SK-N-SH treated with all-trans-retinoic acid at 6 μM for 48 hours (cell line): Measurements from ENCODE around the gene AOC3.

Experiments
- ATAC-seq: fragments of 200-7000 bp; cut with Tn5 transposase; 3 replicates; pipeline ENCODE4 v1.9.1; 2020; ENCODE audit warnings: mild to moderate bottlenecking, moderate library complexity
- ARNTL ChIP-seq: fragments of 450-650 bp; formaldehyde crosslinking; IDR thresholded peaks from 2 replicates; pipeline ENCODE4 v1.5.0; 2020; ENCODE audit warnings: low read depth, mild to moderate bottlenecking, moderate library complexity, borderline replicate concordance
- BACH2 ChIP-seq: fragments of 250-450 bp; sonication (Bioruptor Pico); IDR thresholded peaks from 2 replicates; pipeline ENCODE4 v1.9.0; 2021; ENCODE audit warnings: mild to moderate bottlenecking, borderline replicate concordance
- CREB5 ChIP-seq: fragments of 250-450 bp; sonication (Bioruptor Pico); IDR thresholded peaks from 2 replicates; pipeline ENCODE4 v1.5.1; 2020; ENCODE audit warnings: low read depth, mild to moderate bottlenecking, moderate library complexity
- CSDC2 ChIP-seq: fragments of 250-450 bp; sonication (Bioruptor Pico); IDR thresholded peaks from 2 replicates; pipeline ENCODE4 v1.5.0; 2020; ENCODE audit warnings: mild to moderate bottlenecking, moderate library complexity
- CSRNP3 ChIP-seq: fragments of 250-450 bp; sonication (Bioruptor Pico); IDR thresholded peaks from 2 replicates; pipeline ENCODE4 v1.5.1; 2021; ENCODE audit warnings: mild to moderate bottlenecking, moderate library complexity
- ESRRG ChIP-seq: fragments of 250-450 bp; sonication (Bioruptor Pico); IDR thresholded peaks from 2 replicates; pipeline ENCODE4 v1.6.1; 2021; ENCODE audit warnings: mild to moderate bottlenecking
- GLIS3 ChIP-seq: fragments of 250-450 bp; sonication (Bioruptor Pico); IDR thresholded peaks from 2 replicates; pipeline ENCODE4 v1.5.0; 2020; ENCODE audit warnings: mild to moderate bottlenecking, moderate library complexity
- ISL1 ChIP-seq: fragments of 250-450 bp; sonication (Bioruptor Pico); IDR thresholded peaks from 2 replicates; pipeline ENCODE4 v2.1.2; 2022; ENCODE audit warnings: mild to moderate bottlenecking, moderate library complexity
- OSR1 ChIP-seq: fragments of 250-450 bp; sonication (Bioruptor Pico); IDR thresholded peaks from 2 replicates; pipeline ENCODE4 v1.8.0; 2022; ENCODE audit warnings: moderate library complexity, mild to moderate bottlenecking, inconsistent platforms
- PATZ1 ChIP-seq: fragments of 250-450 bp; sonication (Bioruptor Pico); IDR thresholded peaks from 2 replicates; pipeline ENCODE4 v1.8.0; 2020; ENCODE audit warnings: mild to moderate bottlenecking, moderate library complexity, borderline replicate concordance
- POU6F1 ChIP-seq: fragments of 250-450 bp; sonication (Bioruptor Pico); IDR thresholded peaks from 2 replicates; pipeline ENCODE4 v1.8.0; 2021; ENCODE audit warnings: low read depth, mild to moderate bottlenecking, moderate library complexity, borderline replicate concordance
- PPARA ChIP-seq: fragments of 250-450 bp; sonication (Bioruptor Pico); IDR thresholded peaks from 2 replicates; pipeline ENCODE4 v1.5.0; 2020; ENCODE audit warnings: mild to moderate bottlenecking, borderline replicate concordance
- RARB ChIP-seq: fragments of 250-450 bp; sonication (Bioruptor Pico); IDR thresholded peaks from 2 replicates; pipeline ENCODE4 v1.8.0; 2021; ENCODE audit warnings: mild to moderate bottlenecking, moderate library complexity
- SNAI2 ChIP-seq: fragments of 250-450 bp; sonication (Bioruptor Pico); IDR thresholded peaks from 2 replicates; pipeline ENCODE4 v1.5.0; 2020; ENCODE audit warnings: mild to moderate bottlenecking, moderate library complexity
- TCF4 ChIP-seq: fragments of 250-450 bp; sonication (Bioruptor Pico); IDR thresholded peaks from 2 replicates; pipeline ENCODE4 v1.8.0; 2021; ENCODE audit warnings: mild to moderate bottlenecking, moderate library complexity, borderline replicate concordance
- TOX ChIP-seq: fragments of 250-450 bp; sonication (Bioruptor Pico); IDR thresholded peaks from 2 replicates; pipeline ENCODE4 v1.8.0; 2021; ENCODE audit warnings: mild to moderate bottlenecking, moderate library complexity, borderline replicate concordance
- TSHZ2 ChIP-seq: fragments of 250-450 bp; sonication (Bioruptor Pico); IDR thresholded peaks from 2 replicates; pipeline ENCODE4 v1.5.0; 2020; ENCODE audit warnings: mild to moderate bottlenecking, moderate library complexity
- ZC3H10 ChIP-seq: fragments of 250-450 bp; sonication (Bioruptor Pico); IDR thresholded peaks from 2 replicates; pipeline ENCODE4 v1.5.1; 2021; ENCODE audit warnings: mild to moderate bottlenecking, moderate library complexity
- ZFP3 ChIP-seq: fragments of 250-450 bp; sonication (Bioruptor Pico); IDR thresholded peaks from 2 replicates; pipeline ENCODE4 v1.5.0; 2020; ENCODE audit warnings: mild to moderate bottlenecking, moderate library complexity
- ZFP30 ChIP-seq: fragments of 450-650 bp; formaldehyde crosslinking; IDR thresholded peaks from 2 replicates; pipeline ENCODE4 v1.5.0; 2022; ENCODE audit warnings: mild to moderate bottlenecking, moderate library complexity
- ZNF565 ChIP-seq: fragments of 450-650 bp; formaldehyde crosslinking; conservative IDR thresholded peaks from 2 replicates; pipeline ENCODE4 v1.5.0; 2020; ENCODE audit warnings: low read depth, mild to moderate bottlenecking, moderate library complexity
- ZNF8 ChIP-seq: fragments of 450-650 bp; formaldehyde crosslinking; IDR thresholded peaks from 2 replicates; pipeline ENCODE4 v1.5.0; 2020; ENCODE audit warnings: mild to moderate bottlenecking, moderate library complexity

The AOC3 gene

GRCh38 chr17:42830971-42831370, 20.0 kb upstream of the AOC3 start:
- TF ChIP-seq POU6F1 (CRISPR knock-in tag), result no peak
- TF ChIP-seq PPARA (CRISPR knock-in tag), result no peak
- no peak for TF ChIP-seq SNAI2 (CRISPR knock-in tag)
- TF ChIP-seq ZFP3 (CRISPR knock-in tag), result no peak
- no peak for TF ChIP-seq TCF4 (CRISPR knock-in tag)
- no peak for TF ChIP-seq ZFP30 (CRISPR knock-in tag)
- no peak for TF ChIP-seq ZNF8 (CRISPR knock-in tag)
- no peak for TF ChIP-seq ZNF565 (CRISPR knock-in tag)
- TF ChIP-seq GLIS3 (CRISPR knock-in tag), result no peak
- no peak for TF ChIP-seq RARB
- TF ChIP-seq TSHZ2 (CRISPR knock-in tag), result no peak
- no peak for TF ChIP-seq ZC3H10
- TF ChIP-seq ARNTL, result no peak
- no peak for ATAC-seq

- ATAC-seq, result peak; percentile 48
- TF ChIP-seq ESRRG (CRISPR knock-in tag) (no peak), CSRNP3 (CRISPR knock-in tag) (no peak), SNAI2 (CRISPR knock-in tag) (no peak), ARNTL (no peak), GLIS3 (CRISPR knock-in tag) (no peak), OSR1 (CRISPR knock-in tag) (no peak), RARB (no peak), TSHZ2 (CRISPR knock-in tag) (no peak), ZNF8 (CRISPR knock-in tag) (no peak), BACH2 (CRISPR knock-in tag) (no peak), TCF4 (CRISPR knock-in tag) (no peak), ZC3H10 (no peak), ZFP3 (CRISPR knock-in tag) (no peak), ISL1 (CRISPR knock-in tag) (no peak), PATZ1 (CRISPR knock-in tag) (no peak), PPARA (CRISPR knock-in tag) (no peak), CSDC2 (no peak), CREB5 (CRISPR knock-in tag) (no peak), TOX (CRISPR knock-in tag) (no peak)
These were observed 18.6 kb upstream of the AOC3 start for GRCh38 chr17:42832213-42832933.
